D721Med (cell line): ENCODE measurements around the gene PIP5KL1.

Experiments
- DNase-seq: peaks from one replicate; pipeline ENCODE4 v3.0.0; 2011; ENCODE audit warnings: low spot score; ENCODE audit not compliant: insufficient read length
- FAIRE-seq: peaks from 2 replicates; lab custom pipeline; 2011; peaks lifted over from hg19 to GRCh38; lab: Jason Lieb, UNC
- TF ChIP-seq, protein P1 (sequence below): IDR thresholded peaks from 2 replicates; pipeline ENCODE4 v1.5.1; 2012; ENCODE audit warnings: mild to moderate bottlenecking, control low read depth; ENCODE audit not compliant: insufficient read depth; ENCODE audit errors: missing control alignments

Gene PIP5KL1

GRCh38 chr9:127944586-127945218, 14.1 kb upstream of the PIP5KL1 start:
- FAIRE-seq: no peak
- TF ChIP-seq, protein P1, sequence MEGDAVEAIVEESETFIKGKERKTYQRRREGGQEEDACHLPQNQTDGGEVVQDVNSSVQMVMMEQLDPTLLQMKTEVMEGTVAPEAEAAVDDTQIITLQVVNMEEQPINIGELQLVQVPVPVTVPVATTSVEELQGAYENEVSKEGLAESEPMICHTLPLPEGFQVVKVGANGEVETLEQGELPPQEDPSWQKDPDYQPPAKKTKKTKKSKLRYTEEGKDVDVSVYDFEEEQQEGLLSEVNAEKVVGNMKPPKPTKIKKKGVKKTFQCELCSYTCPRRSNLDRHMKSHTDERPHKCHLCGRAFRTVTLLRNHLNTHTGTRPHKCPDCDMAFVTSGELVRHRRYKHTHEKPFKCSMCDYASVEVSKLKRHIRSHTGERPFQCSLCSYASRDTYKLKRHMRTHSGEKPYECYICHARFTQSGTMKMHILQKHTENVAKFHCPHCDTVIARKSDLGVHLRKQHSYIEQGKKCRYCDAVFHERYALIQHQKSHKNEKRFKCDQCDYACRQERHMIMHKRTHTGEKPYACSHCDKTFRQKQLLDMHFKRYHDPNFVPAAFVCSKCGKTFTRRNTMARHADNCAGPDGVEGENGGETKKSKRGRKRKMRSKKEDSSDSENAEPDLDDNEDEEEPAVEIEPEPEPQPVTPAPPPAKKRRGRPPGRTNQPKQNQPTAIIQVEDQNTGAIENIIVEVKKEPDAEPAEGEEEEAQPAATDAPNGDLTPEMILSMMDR: no peak

DNA sequence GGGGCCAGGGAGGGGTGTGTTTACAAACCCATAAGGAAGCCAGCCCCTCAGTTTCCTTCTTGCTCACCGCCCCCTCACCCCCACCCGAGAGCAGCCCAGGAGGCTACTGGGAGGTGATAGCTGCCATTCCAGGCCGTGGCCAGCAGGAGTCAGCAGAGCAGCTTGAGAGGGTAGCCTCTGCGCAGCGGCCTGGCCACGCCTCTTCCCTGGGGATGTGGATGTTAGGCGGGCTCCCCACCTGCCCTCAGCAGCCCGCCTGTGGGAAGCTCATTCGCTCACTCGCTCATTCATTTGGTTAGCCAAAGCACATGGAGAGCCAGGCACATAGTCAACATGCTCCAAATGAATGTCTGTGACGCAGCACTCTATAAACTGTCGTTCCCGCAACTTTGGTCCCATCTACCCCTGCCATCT, 13.2 kb upstream of the PIP5KL1 start:
- FAIRE-seq (no peak), DNase-seq (peak; percentile 88)

More at GRCh38 chr9:127944586-127945218, 14.1 kb upstream of the PIP5KL1 start:
- DNase-seq: no peak

DNA sequence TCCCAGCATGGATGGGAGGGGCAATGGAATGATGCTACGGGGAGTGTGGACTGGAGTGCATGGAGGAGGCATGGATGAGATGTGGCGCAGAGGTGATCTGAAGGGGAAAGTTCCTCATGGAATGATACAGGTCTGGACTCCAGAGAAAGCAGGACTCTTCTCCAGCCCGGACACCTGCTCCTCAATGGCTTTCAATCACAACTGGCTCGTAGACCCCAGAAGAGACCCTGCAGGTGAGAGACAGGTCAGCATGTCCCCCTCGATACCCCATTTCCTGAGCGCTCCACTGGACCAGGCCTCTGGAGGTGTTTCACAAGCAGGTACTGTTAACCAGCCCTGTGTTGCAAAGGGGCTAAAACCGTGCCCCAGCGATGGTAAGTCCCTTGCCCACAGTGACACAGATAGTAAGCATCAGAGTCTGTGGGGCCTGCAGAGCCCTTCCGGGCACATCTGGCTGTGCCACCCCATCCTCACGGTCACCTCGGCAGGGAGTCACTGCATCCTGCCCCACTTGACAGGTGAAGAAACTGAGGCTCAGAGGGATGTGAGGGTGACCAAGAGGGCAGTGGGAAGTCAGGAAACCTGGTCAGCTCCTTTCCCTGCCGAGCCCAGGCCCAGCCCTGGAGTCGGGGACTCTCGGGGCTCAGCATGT, 12.6 kb upstream of the PIP5KL1 start:
- DNase-seq: no peak
- TF ChIP-seq, protein P1: no peak
- no peak for FAIRE-seq

More for the DNA sequence above, 13.2 kb upstream of the PIP5KL1 start:
- TF ChIP-seq, protein P1: peak; percentile 71

DNA sequence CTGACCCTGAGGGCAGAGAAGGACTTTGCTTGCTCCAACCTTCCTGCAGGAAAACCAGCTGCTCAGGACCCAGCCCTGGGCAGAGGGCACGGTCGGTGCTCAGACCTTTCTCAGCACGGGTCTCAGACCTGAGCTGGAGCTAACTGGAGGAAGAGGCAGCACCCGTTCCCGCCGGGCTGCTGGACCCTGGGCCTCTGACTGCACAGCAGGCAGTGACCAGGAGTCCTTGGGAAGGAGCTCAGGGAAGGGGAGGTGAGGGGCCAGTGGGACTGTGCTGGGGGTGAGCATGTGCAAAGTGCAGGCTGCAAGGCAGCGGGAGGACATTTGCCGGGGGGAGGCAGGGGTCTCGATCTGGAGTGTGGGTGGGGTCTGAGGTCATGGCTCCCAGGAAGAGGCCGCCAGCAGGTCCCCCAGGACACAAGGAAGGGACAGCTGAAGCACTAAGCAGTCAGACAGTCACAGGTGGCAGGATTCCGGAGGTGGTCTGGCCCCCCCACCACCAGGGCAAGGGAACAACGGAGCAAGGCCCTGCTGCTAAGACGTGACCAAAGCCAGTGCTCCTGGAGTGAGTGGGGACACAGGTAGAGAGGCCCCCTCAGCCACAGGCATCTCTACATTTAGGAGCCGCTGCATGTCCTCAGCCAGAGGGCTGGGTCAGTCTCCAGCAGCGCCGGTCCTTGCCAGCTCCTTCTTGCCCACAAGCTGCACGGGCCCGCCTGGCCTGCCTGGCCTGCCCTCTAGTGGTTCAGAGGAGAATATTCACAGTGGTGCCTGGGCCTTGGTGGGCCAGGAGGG, 11.8 kb upstream of the PIP5KL1 start:
- DNase-seq (peak; percentile 86), FAIRE-seq (no peak)
- TF ChIP-seq, protein P1: peak; percentile 88

DNA sequence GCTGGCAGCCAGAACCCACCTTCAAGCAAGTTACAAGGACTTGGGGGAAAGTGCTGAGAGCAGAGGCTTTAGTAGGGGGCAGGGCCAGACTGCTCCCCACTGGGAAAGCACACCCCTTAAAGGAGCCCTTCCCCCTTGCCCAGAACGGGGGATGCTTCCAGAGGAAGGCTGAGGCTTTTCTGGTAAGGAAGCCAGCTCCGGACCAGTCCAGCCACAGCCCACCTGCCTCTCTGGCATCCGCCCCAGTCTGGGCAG, 11.3 kb upstream of the PIP5KL1 start:
- FAIRE-seq (no peak), DNase-seq (no peak)
- TF ChIP-seq, protein P1: no peak

GRCh38 chr9:127941062-127941960, 10.7 kb upstream of the PIP5KL1 start:
- DNase-seq (no peak), FAIRE-seq (no peak)
- TF ChIP-seq, protein P1: no peak
